ENCODE data around the gene CBLN3. TPM values are rescaled to one million over a fixed set of nuclear protein-coding genes. Genes with fewer than 3 reads are reported as not detected.

The CBLN3 gene
- total and polyA plus RNA-seq, 4 donors = 0.07 to 0.79 (median 0.46) TPM

- TF ChIP-seq CTCF (IDR thresholded peaks at IDR 0.05; ENCODE audit: low read depth, low read length, missing input control) (no peak), RXRA (IDR thresholded peaks at IDR 0.05) (no peak), HNF4G (IDR thresholded peaks at IDR 0.05) (no peak)
Observed at GRCh38 chr14:24403294-24403998, 26.0 kb downstream of the CBLN3 start (continued).

DNA sequence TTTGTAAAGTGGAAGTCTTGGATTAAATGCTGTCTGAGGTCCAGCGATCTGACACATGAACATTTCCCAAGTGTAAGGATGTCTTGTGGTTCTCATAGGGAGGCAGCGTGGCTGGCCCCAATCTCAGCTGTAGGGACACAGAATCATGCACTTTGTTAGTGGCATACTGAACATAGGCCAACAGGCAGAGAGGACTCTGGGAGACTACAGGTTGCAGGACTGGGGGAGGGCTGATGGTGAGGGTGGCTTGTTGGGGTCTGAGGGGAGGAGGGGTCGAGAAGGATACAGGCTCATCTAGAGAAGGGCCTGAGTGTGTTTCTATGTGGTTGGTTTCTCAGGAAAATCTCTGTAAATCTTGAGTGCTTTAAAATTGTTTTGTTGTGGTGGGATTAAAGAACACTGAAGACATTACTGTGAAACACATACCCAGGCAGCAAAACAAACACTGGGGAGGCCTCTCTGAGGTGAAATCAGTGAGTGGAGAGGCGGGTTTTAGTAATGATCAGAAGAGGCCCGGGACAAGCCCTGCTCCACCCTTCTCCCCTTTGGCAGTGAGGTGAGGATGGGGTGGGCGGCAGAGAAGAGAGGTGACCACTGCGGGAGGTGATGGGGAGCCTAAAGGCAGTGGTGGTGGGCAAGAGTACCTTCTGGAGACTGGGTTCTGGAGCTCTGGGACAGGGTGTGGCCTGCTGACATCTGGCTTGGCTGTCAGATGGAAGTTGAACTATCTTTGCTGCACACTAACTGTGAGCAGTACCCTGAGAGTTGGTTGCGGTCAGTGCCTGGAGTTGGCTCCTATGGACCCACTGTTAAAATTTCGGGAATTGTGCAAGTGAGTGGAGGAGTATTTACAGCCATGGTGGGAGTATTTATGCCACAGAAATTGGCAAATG lies 27.4 kb downstream of the CBLN3 start:
- no peaks in the 10 kb centered on the region for H3K27me3 ChIP-seq (ENCODE audit: control insufficient read depth in 4 of 4, insufficient read depth in 4 of 4, low read length in 3 of 4)
- H3K9me3 ChIP-seq (ENCODE audit: control insufficient read depth in 4 of 4, low read length in 3 of 4) = no peaks in the 10 kb centered on the region
- 67% methylated on average over 9 of the region's 9 CpGs for WGBS
- H3K9ac ChIP-seq (ENCODE audit: low read depth in 1 of 2, low read length in 2 of 2) = no peak overlapping the region
- no peak for DNase-seq (ENCODE audit: low spot score)
- H3K36me3 ChIP-seq (ENCODE audit: control insufficient read depth in 4 of 4, insufficient read depth in 3 of 4, low read depth in 1 of 4, low read length in 3 of 4) = no peaks in the 10 kb centered on the region
- H3K4me1 ChIP-seq (ENCODE audit: control insufficient read depth in 4 of 4, insufficient read depth in 4 of 4, low read length in 3 of 4) = peaks cover 3 to 39% (median 29%) of the 10 kb centered on the region in 4 donors
- peak overlapping the region; percentile 59 to 61 for H3K27ac ChIP-seq (ENCODE audit: low read depth in 1 of 2, low read length in 2 of 2)
- no peak overlapping the region for H3K4me3 ChIP-seq (ENCODE audit: low read depth in 1 of 3, low read length in 3 of 3)
- no peak for TF ChIP-seq NR2F2 (IDR thresholded peaks at IDR 0.05)
- TF ChIP-seq HNF4A (conservative IDR thresholded peaks at IDR 0.05) = no peak
- TF ChIP-seq, protein P1, sequence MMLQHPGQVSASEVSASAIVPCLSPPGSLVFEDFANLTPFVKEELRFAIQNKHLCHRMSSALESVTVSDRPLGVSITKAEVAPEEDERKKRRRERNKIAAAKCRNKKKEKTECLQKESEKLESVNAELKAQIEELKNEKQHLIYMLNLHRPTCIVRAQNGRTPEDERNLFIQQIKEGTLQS (IDR thresholded peaks at IDR 0.05) = no peak
- TF ChIP-seq FOXA1 (IDR thresholded peaks at IDR 0.05) = no peak
- TF ChIP-seq REST (IDR thresholded peaks at IDR 0.05) = no peak
- TF ChIP-seq HNF4G (IDR thresholded peaks at IDR 0.05) = no peak
- no peak for TF ChIP-seq TAF1 (conservative IDR thresholded peaks at IDR 0.05)
- TF ChIP-seq FOXA2 (IDR thresholded peaks at IDR 0.05) = no peak
- TF ChIP-seq CTCF (IDR thresholded peaks at IDR 0.05; ENCODE audit: low read depth, low read length, missing input control) = no peak
